ENCODE measurements around the gene CCDC149. TPM values are rescaled to one million over a fixed set of nuclear protein-coding genes. Genes with fewer than 3 reads are reported as not detected.

The CCDC149 gene
- total and polyA plus RNA-seq, 4 donors = 1.4 to 11.2 (median 3.4) TPM

DNA sequence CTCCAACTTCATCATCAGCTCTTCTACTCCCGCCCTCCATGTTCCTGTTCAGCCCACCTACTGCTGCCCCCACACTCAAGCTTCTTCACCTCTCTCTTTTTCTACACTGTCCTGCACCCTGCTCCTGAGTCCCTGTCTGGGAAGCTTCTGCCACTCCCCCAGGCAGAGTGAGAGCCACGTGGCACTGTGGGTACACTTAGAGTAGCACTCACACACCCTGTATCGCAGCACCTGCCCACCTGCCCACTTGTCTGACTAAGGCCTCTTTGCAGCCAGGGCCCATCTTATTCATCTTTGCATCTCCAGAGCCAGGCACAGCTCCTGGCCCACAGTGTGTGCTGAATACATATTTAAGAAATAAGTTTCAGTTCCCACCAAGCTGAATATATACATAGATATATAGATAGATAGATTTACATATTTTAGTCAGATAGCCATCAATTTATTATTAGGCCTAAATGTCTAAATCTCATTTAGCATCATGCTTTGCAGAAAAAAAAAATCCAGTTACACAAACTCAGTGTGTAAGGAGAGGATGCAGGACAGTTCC lies 24.9 kb downstream of the CCDC149 start:
- 91% methylated on average over 3 of the region's 3 CpGs for WGBS
- no peaks in the 10 kb centered on the region for H3K27me3 ChIP-seq (ENCODE audit: control insufficient read depth in 4 of 4, insufficient read depth in 4 of 4, low read length in 3 of 4)
- H3K9ac ChIP-seq (ENCODE audit: low read depth in 1 of 2, low read length in 2 of 2) = no peak overlapping the region
- no peak overlapping the region for H3K27ac ChIP-seq (ENCODE audit: low read depth in 1 of 2, low read length in 2 of 2)
- no peaks in the 10 kb centered on the region for H3K36me3 ChIP-seq (ENCODE audit: control insufficient read depth in 4 of 4, insufficient read depth in 3 of 4, low read depth in 1 of 4, low read length in 3 of 4)
- no peak overlapping the region for H3K4me3 ChIP-seq (ENCODE audit: low read depth in 1 of 3, low read length in 3 of 3)
- H3K4me1 ChIP-seq (ENCODE audit: control insufficient read depth in 4 of 4, insufficient read depth in 4 of 4, low read length in 3 of 4) = no peaks in the 10 kb centered on the region
- TF ChIP-seq, protein P1, sequence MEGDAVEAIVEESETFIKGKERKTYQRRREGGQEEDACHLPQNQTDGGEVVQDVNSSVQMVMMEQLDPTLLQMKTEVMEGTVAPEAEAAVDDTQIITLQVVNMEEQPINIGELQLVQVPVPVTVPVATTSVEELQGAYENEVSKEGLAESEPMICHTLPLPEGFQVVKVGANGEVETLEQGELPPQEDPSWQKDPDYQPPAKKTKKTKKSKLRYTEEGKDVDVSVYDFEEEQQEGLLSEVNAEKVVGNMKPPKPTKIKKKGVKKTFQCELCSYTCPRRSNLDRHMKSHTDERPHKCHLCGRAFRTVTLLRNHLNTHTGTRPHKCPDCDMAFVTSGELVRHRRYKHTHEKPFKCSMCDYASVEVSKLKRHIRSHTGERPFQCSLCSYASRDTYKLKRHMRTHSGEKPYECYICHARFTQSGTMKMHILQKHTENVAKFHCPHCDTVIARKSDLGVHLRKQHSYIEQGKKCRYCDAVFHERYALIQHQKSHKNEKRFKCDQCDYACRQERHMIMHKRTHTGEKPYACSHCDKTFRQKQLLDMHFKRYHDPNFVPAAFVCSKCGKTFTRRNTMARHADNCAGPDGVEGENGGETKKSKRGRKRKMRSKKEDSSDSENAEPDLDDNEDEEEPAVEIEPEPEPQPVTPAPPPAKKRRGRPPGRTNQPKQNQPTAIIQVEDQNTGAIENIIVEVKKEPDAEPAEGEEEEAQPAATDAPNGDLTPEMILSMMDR (IDR thresholded peaks at IDR 0.05; ENCODE audit: low read depth, low read length, missing input control) = no peak
- TF ChIP-seq, protein P2, sequence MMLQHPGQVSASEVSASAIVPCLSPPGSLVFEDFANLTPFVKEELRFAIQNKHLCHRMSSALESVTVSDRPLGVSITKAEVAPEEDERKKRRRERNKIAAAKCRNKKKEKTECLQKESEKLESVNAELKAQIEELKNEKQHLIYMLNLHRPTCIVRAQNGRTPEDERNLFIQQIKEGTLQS (IDR thresholded peaks at IDR 0.05) = no peak
- TF ChIP-seq YY1 (IDR thresholded peaks at IDR 0.05) (no peak), GABPA (IDR thresholded peaks at IDR 0.05 in 1 of 2, conservative IDR thresholded peaks at IDR 0.05 in 1 of 2) (no peak), RXRA (IDR thresholded peaks at IDR 0.05) (no peak), TAF1 (conservative IDR thresholded peaks at IDR 0.05) (no peak), NR2F2 (IDR thresholded peaks at IDR 0.05) (no peak), HNF4G (IDR thresholded peaks at IDR 0.05) (no peak), SP1 (IDR thresholded peaks at IDR 0.05) (no peak), HNF4A (conservative IDR thresholded peaks at IDR 0.05) (no peak), FOXA2 (IDR thresholded peaks at IDR 0.05) (no peak), EGR1 (IDR thresholded peaks at IDR 0.05; ENCODE audit: low read depth in 2 of 2) (no peak), FOXA1 (IDR thresholded peaks at IDR 0.05) (no peak), RAD21 (IDR thresholded peaks at IDR 0.05) (no peak), JUND (IDR thresholded peaks at IDR 0.05) (no peak)
- TF ChIP-seq, protein P3, sequence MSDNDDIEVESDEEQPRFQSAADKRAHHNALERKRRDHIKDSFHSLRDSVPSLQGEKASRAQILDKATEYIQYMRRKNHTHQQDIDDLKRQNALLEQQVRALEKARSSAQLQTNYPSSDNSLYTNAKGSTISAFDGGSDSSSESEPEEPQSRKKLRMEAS (IDR thresholded peaks at IDR 0.05) = no peak
- TF ChIP-seq, protein P4, sequence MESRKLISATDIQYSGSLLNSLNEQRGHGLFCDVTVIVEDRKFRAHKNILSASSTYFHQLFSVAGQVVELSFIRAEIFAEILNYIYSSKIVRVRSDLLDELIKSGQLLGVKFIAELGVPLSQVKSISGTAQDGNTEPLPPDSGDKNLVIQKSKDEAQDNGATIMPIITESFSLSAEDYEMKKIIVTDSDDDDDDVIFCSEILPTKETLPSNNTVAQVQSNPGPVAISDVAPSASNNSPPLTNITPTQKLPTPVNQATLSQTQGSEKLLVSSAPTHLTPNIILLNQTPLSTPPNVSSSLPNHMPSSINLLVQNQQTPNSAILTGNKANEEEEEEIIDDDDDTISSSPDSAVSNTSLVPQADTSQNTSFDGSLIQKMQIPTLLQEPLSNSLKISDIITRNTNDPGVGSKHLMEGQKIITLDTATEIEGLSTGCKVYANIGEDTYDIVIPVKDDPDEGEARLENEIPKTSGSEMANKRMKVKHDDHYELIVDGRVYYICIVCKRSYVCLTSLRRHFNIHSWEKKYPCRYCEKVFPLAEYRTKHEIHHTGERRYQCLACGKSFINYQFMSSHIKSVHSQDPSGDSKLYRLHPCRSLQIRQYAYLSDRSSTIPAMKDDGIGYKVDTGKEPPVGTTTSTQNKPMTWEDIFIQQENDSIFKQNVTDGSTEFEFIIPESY (IDR thresholded peaks at IDR 0.05) = no peak
- TF ChIP-seq, protein P5, sequence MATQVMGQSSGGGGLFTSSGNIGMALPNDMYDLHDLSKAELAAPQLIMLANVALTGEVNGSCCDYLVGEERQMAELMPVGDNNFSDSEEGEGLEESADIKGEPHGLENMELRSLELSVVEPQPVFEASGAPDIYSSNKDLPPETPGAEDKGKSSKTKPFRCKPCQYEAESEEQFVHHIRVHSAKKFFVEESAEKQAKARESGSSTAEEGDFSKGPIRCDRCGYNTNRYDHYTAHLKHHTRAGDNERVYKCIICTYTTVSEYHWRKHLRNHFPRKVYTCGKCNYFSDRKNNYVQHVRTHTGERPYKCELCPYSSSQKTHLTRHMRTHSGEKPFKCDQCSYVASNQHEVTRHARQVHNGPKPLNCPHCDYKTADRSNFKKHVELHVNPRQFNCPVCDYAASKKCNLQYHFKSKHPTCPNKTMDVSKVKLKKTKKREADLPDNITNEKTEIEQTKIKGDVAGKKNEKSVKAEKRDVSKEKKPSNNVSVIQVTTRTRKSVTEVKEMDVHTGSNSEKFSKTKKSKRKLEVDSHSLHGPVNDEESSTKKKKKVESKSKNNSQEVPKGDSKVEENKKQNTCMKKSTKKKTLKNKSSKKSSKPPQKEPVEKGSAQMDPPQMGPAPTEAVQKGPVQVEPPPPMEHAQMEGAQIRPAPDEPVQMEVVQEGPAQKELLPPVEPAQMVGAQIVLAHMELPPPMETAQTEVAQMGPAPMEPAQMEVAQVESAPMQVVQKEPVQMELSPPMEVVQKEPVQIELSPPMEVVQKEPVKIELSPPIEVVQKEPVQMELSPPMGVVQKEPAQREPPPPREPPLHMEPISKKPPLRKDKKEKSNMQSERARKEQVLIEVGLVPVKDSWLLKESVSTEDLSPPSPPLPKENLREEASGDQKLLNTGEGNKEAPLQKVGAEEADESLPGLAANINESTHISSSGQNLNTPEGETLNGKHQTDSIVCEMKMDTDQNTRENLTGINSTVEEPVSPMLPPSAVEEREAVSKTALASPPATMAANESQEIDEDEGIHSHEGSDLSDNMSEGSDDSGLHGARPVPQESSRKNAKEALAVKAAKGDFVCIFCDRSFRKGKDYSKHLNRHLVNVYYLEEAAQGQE (IDR thresholded peaks at IDR 0.05) = no peak
- DNase-seq (ENCODE audit: low spot score) = no peak
- no peaks in the 10 kb centered on the region for H3K9me3 ChIP-seq (ENCODE audit: control insufficient read depth in 4 of 4, low read length in 3 of 4)

Data from liver (tissue), 9 donors.